GM21367 (cell line): ENCODE measurements around the gene TKFC.
"Not testable (repeated sequence)": the region's sequence is repeated elsewhere in the genome, so short reads cannot be mapped to it uniquely, and the experiment has no call there.

Experiments used
- ATAC-seq: cut with Tn5 transposase; IDR thresholded peaks from one replicate; pipeline ENCODE4 v1.9.1; 2021; ENCODE audit not compliant: unreplicated experiment

The TKFC gene

DNA sequence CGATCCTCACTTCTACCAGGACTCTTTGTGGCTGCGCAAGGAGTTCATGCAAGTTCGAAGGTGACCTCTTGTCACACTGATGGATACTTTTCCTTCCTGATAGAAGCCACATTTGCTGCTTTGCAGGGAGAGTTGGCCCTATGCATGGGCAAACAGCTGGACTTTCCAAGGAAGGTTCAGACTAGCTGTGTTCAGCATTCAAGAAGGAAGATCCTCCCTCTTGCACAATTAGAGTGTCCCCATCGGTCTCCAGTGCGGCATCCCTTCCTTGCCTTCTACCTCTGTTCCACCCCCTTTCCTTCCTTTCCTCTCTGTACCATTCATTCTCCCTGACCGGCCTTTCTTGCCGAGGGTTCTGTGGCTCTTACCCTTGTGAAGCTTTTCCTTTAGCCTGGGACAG, 35.6 kb downstream of the TKFC start:
- no peak for ATAC-seq

DNA sequence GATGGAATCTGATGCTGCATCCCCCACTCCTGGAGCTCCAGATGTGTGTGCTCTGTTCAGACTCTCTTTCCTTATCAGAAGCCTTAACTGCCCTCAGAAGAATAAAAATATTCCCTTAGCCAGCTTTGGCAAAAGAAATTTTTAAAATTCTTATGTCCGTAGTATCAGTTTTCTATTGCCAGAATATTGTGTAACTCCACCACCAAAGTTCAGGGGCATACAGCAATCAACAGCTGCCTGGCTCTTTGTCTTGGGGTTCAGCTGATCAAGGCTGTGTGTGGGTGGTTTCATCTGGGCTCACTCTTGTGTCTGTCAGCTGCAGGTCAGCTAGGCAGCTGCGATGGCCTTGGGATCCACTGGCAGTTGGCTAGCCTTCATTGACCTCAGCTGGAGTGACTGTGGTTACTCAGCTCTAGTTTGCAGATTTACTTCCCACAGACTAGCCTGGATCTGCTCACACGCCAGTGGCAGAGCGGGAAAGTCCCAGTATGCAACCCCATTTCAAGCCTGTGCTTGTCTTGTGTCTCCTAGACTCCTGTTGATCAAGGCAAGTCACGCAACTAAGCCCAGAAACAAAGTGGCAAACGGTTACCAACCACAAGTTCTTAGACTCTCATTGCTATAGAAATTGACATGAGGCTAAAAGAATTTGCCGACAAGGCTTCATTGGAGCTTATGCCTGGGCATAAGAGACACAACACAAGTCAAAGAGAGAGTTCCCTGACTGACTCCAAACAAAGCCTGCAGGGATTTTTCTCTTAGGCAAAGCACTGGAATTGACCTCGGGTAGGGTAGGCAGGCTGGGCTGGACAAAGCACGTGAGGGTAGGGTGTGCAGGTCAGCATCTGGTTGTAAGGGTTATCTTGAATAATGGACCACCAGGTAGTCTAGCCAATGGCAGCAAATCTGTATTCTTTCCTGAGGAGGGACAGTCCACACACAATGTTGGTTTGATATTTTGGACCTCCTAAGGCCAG, 36.6 kb downstream of the TKFC start:
- no peak for ATAC-seq

DNA sequence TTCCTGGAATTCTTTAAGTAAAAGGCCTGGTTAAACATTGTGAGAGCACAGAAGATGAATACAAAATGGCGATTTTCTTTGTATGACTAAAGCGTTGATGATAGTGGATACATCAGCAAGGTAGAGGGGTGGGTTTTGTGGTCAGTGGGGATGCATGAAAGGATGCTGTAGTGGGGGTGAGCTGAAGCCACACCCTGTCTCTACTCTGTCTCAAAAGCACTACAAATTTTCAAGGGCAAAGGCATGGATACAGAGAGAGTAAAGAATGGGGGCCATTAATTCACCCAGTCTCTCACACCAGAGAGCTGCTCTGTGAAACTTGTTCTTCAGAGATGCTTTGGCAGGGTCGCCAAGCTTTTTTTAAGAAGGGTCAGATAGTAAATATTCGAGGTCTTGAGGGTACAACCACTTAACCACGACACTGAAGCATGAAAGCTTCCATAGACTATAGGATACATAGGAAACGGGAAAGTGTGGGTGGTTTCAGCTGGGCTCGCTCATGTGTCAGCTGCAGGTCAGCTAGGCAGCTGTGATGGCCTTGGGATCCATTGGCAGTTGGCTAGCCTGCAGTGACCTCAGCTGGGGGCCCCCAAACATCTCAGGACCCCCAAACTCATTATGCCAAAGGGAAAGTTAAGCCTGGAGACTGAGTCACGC, 37.4 kb downstream of the TKFC start:
- no peak for ATAC-seq

DNA sequence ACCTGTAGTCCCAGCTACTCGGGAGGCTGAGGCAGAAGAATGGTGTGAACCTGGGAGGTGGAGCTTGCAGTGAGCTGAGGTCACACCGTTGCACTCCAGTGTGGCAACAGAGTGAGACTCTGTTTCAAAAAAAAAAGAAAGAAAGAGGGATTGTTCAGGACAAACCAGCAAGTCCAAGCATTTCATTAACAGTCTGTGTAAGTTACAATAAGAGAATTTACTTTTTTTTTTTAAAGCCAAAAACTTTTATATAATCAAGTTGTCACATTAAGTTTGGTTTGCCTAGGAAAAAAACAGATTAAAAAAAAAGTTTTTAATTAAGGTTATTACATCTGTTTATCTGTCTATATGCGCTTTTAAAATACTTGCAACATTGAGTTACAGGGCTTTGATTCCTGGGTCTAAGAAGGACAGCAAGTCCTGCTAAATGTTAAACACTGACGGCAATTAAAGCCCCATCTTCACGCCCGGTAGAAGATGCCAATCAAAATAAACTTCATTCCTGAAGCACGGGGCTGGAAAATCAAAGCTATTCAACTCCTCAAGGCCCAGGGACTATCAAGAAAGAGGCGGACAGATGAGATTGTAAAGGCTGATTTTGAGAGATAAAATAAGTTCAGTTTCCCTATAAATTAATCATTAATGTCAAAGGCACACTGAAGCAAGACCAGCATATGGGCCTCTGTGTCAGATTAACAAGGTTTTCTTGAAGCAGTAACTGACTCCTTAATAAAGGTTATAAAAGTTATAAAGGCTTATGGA, 39.8 kb downstream of the TKFC start:
- ATAC-seq, result no peak

DNA sequence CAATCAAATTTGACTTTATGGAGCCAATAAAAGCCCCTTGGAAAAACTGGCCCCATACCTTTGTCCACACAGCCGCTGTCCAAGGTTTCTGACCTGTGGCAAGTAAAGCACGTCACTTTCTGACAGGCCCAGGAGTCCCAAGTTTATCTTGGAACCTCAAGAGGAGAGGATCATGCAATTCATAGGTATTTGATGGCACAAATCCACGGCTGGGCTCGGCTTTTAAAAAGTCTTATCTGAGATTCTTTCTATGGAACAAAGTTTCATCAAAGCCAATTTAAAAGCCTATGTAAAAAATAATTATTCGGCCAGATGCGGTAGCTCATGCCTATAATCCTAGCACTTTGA, 42.7 kb downstream of the TKFC start:
- no peak for ATAC-seq

DNA sequence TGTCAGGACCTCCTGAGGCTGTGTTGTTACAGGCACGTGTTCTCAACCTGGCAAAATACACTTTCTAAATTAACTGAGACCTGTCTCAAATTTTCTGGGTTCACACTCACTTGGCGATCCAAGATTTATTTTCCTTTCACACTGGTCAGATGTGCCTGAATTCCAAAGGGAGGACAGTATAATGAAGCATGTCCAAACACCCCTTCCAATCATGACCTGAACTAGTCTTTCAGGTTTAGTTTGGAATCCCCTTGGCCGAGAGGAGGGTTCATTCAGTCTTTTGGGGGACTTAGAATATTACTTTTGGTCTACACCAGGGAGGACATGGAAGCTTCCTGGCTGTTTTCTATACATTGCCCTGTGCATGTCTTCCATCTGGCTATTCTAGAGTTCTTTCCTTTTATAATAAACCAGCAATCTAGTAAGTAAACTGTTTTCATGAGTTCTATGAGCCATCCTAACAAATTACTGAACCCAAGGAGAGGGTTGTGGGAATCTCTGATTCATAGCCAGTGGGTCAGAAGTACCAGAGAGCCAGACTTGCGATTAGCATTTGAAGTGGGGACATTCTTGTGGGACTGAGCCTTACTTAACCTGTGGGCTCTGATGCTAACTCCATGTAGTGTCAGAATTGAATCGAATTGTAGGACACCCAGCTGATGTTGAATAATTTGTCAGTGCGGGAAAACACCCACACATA, 44.6 kb downstream of the TKFC start:
- ATAC-seq, result no peak

DNA sequence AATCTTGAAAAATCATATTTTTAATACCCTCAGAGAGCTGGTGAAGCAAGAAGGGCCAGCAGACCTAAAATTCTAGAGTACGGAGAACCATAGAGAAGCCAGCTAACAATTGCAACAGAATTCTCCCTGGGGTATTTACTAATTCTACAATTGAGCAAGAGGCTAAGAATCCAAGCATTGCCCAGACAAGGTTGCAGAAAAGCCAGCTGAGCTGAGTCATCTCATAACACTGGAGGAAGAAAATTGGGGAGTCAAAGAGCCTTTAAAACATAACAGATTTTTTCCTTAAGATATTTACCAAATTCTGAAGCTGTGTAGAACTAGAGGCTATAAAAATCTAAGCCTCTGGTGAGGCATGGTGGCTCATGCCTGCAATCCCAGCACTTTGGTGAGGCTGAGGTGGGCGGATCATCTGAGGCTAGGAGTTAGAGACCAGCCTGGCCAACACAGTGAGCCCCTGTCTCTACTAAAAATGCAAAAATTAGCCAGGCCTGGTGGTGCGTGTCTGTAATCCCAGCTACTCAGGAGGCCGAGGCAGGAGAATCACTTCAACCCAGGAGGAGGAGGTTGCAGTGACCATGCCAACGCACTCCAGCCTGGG, 45.8 kb downstream of the TKFC start:
- no peak for ATAC-seq

DNA sequence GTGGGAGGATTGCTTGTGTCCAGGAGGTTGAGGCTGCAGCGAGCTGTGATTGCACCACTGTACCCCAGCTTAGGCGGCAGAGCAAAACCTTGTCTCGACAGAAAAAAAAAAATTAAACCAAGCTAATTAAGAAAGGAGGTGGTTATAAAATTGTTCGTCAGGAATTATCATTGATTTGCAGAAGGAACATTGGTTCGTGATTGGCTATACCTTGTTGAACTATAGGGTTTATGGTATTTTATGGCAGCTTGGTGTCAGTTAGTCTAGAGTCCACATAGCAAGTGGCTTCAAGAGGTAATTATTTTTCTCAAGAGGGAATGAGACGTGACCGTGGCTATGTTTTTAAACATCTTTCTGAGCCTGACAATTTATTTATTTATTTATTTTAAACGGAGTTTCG, 47.9 kb downstream of the TKFC start:
- ATAC-seq, result no peak

DNA sequence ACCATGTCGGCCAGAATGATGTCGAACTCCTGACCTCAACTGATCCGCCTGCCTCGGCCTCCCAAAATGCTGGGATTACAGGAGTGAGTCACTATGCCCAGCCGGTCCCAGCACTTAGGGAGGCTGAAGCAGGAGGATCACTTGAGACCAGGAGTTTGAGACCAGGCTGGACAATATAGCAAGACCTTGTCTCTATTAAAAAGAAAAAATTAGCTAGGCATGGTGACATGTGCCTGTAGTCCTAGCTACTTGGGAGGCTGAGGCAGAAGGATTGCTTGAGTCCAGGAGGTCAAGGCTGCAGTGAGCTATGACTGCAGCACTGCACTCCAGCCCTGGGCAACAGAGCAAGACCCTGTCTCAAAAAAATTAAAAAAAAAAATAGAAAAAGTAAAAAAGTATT, 50.8 kb downstream of the TKFC start:
- not testable (repeated sequence) for ATAC-seq

DNA sequence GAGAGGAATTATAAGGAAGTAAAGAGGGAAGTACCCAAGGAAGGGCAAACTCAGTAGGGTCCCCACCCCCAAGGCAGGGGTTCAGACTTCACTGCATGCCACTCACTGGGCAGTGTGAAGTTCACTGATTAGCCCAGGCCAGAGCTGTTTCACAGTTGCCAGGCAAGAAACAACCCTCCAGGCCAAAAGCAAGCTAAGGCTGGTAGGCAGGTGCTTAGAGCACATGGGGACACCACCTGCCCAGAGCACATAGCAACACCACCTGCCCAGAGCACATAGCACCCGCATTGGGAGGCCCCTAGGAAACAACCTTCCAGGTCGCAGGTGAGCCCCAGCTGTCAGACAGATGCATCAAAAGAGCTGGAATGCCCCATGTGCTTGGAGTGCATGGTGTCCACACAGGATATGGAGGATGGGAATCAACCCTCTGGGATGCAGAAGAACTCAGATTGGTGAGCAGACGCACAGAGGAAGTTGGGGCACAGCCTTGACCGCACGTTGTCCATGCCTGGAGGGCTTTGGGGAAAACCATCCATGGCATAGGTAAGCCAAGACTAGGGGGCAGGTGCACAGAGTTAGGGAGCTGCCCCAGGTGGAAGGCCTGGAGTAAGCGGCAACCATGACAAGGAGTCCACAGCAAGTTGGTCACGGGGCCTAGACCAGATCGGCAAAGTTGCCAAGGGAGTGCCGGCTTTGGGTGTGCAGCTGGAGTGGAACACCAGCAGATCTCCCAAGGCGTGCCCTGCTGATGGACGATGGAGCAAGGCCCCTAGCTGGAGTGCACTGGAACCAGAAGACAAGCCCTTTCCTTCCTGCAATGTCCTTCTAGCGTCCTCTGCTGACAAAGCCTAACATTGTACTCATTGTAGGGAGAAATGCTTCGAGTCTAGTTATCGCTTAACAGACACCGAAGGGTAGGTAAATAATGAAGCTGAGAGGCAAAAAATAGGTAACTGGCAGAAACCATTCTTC, 51.5 kb downstream of the TKFC start:
- ATAC-seq, result no peak

DNA sequence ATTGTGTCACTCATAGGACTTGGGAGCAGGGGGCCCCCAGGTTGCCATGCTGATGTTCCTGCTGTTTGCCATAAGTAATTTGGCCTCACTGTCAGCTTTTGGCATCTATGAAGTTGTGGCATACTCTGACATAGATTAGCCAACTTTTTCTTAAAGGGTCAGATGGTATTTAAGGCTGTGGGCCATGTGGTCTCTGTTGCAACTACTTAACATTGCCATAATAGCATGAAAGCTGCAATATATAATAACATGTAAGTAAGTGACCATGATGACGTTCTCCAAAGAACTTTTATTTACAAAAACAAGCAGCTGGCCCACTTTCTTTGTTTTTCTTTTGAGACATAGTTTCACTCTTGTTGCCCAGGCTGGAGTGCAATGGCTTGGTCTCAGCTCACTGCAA, 57.1 kb downstream of the TKFC start:
- no peak for ATAC-seq

DNA sequence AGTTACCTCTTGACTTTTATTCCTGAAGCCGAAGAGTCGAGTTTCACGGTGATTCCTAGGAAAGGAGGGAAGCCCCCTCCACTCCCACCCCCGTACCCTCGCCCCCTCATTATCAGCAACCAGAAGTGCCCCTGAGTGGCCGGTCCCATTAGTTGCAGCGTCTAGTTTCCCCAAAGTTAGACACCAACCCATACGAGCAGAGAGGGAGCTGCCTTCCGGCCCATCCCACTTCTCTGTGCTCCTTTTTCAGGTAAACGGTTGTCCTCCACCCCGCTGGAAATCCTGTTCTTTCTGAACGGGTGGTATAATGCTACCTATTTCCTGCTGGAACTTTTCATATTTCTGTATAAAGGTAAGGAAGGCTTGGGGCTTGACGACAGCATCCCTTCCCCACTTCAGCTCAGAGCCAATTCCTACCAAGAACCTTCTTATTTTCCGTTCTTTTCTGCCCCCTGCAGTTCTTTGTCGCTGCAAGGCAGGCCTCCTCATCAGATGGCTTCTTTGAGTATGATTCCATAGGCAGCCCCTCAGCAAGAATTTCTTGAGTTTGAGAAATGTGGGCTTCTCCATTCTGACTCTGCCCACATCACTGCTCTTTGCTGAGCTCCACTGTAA, 60.1 kb downstream of the TKFC start:
- ATAC-seq, result no peak
